ENCODE data around the gene HID1.
A peak's percentile ranks its signal among the peaks of the same experiment; 100 is the strongest.

HID1 gene

GRCh38 chr17:74953134-74953687 lies 19.3 kb downstream of the HID1 start:
- Histone ChIP-seq H3K4me3 (no peak overlapping the region), H3K27ac (no peak overlapping the region)

GRCh38 chr17:74952431-74953133 lies 20.0 kb downstream of the HID1 start:
- no peak overlapping the region for H3K27ac ChIP-seq
- H3K4me3 ChIP-seq, result no peak overlapping the region

- H3K27ac ChIP-seq, result no peak overlapping the region
- no peak overlapping the region for H3K4me3 ChIP-seq
Measured at GRCh38 chr17:74951680-74952421, 20.7 kb downstream of the HID1 start.

- Histone ChIP-seq H3K27ac (no peak overlapping the region), H3K4me3 (no peak overlapping the region)
Measured at GRCh38 chr17:74951065-74951464, 21.5 kb downstream of the HID1 start.

GRCh38 chr17:74950207-74950606 lies 22.4 kb downstream of the HID1 start:
- H3K4me3 ChIP-seq, result no peak overlapping the region
- no peak overlapping the region for H3K27ac ChIP-seq

GRCh38 chr17:74949455-74950115 lies 23.0 kb downstream of the HID1 start:
- no peak overlapping the region for H3K27ac ChIP-seq
- H3K4me3 ChIP-seq, result no peak overlapping the region

GRCh38 chr17:74947041-74947754 lies 25.4 kb downstream of the HID1 start:
- no peak overlapping the region for H3K4me3 ChIP-seq
- no peak overlapping the region for H3K27ac ChIP-seq

- Histone ChIP-seq H3K4me3 (no peak overlapping the region), H3K27ac (no peak overlapping the region)
Measured at GRCh38 chr17:74946641-74947040, 25.9 kb downstream of the HID1 start.

GRCh38 chr17:74945543-74945942 lies 27.0 kb downstream of the HID1 start:
- H3K27ac ChIP-seq, result no peak overlapping the region

GRCh38 chr17:74943808-74944522 lies 28.6 kb downstream of the HID1 start:
- Histone ChIP-seq H3K27ac (peak overlapping the region in 8 of 21 experiments; percentile 2 to 75 (median 32)), H3K4me3 (no peak overlapping the region)

More at GRCh38 chr17:74945543-74945942, 27.0 kb downstream of the HID1 start:
- no peak overlapping the region for H3K4me3 ChIP-seq

GRCh38 chr17:74941128-74941725 lies 31.3 kb downstream of the HID1 start:
- no peak overlapping the region for H3K4me3 ChIP-seq
- H3K27ac ChIP-seq, result no peak overlapping the region

GRCh38 chr17:74939534-74939933 lies 33.0 kb downstream of the HID1 start:
- Histone ChIP-seq H3K4me3 (no peak overlapping the region), H3K27ac (no peak overlapping the region)

- Histone ChIP-seq H3K27ac (no peak overlapping the region), H3K4me3 (no peak overlapping the region)
Measured at GRCh38 chr17:74938194-74938950, 34.2 kb downstream of the HID1 start.

- H3K27ac ChIP-seq, result no peak overlapping the region
- no peak overlapping the region for H3K4me3 ChIP-seq
Measured at GRCh38 chr17:74937064-74938051, 35.2 kb downstream of the HID1 start.

- H3K4me3 ChIP-seq, result no peak overlapping the region
- H3K27ac ChIP-seq, result peak overlapping the region in 1 of 21 experiments; percentile 61
Measured at GRCh38 chr17:74936470-74936799, 36.1 kb downstream of the HID1 start.

- Histone ChIP-seq H3K4me3 (no peak within 1 kb of the TSS), H3K27ac (peak within 1 kb of the TSS in 1 of 21 experiments; percentile 61)
Measured at GRCh38 chr17:74935585-74936469, 36.7 kb downstream of the HID1 start, which contains the start of gene OTOP3. Gene OTOP3 (plus strand): TSS chr17:74935898. CDS start chr17:74935922, 24 bp downstream.

All from skin epidermis (tissue), 12 donors.